HG02588 (cell line): Measurements from ENCODE around the gene PTN.

Source experiments
- ATAC-seq: cut with Tn5 transposase; IDR thresholded peaks from one replicate; pipeline ENCODE4 v1.9.1; 2021; ENCODE audit warnings: mild to moderate bottlenecking, moderate library complexity; ENCODE audit not compliant: unreplicated experiment

Gene PTN

GRCh38 chr7:137343281-137343841, at the start of gene PTN:
TSS of gene PTN (minus strand) at chr7:137343733. CDS start at chr7:137254973, 88,760 bp downstream.
- no peak for ATAC-seq

- ATAC-seq, result no peak
These were observed 46.5 kb upstream of the PTN start for GRCh38 chr7:137390076-137390475.

- no peak for ATAC-seq
These were observed 45.4 kb upstream of the PTN start for GRCh38 chr7:137388916-137389315.

GRCh38 chr7:137386966-137387365, 43.4 kb upstream of the PTN start:
- no peak for ATAC-seq

- no peak for ATAC-seq
These were observed 37.5 kb upstream of the PTN start for GRCh38 chr7:137381045-137381444.

GRCh38 chr7:137373507-137373906, 30.0 kb upstream of the PTN start:
- no peak for ATAC-seq

GRCh38 chr7:137371616-137372015, 28.1 kb upstream of the PTN start:
- ATAC-seq, result no peak

GRCh38 chr7:137366995-137367394, 23.5 kb upstream of the PTN start:
- no peak for ATAC-seq

- ATAC-seq, result no peak
These were observed 20.1 kb upstream of the PTN start for GRCh38 chr7:137363683-137364082.

- no peak for ATAC-seq
These were observed 16.6 kb upstream of the PTN start for GRCh38 chr7:137360087-137360679.

GRCh38 chr7:137354961-137355360, 11.4 kb upstream of the PTN start:
- no peak for ATAC-seq

GRCh38 chr7:137354396-137354795, 10.9 kb upstream of the PTN start:
- ATAC-seq, result no peak

GRCh38 chr7:137351941-137352340, 8.4 kb upstream of the PTN start:
- no peak for ATAC-seq

GRCh38 chr7:137345799-137346449, 2.4 kb upstream of the PTN start:
- no peak for ATAC-seq

- ATAC-seq, result no peak
These were observed 688 bp downstream of the PTN start for GRCh38 chr7:137342828-137343261.

GRCh38 chr7:137342265-137342664, 1.3 kb downstream of the PTN start:
- no peak for ATAC-seq

- ATAC-seq, result no peak
These were observed 5.6 kb downstream of the PTN start for GRCh38 chr7:137337902-137338301.

GRCh38 chr7:137335814-137336213, 7.7 kb downstream of the PTN start:
- ATAC-seq, result no peak

GRCh38 chr7:137331378-137331777, 12.2 kb downstream of the PTN start:
- no peak for ATAC-seq

- no peak for ATAC-seq
These were observed 14.1 kb downstream of the PTN start for GRCh38 chr7:137329411-137329810.

- ATAC-seq, result no peak
These were observed 15.0 kb downstream of the PTN start for GRCh38 chr7:137328373-137329120.

- ATAC-seq, result no peak
These were observed 17.6 kb downstream of the PTN start for GRCh38 chr7:137325927-137326326.
